K562 (cell line): Measurements from ENCODE around the gene HAUS2. TPM values are rescaled to one million over a fixed set of nuclear protein-coding genes. Genes with fewer than 3 reads are reported as not detected.

ENCODE experiments used
- ELF2 ChIP-seq: fragments of 250-450 bp; sonication (Bioruptor Pico); IDR thresholded peaks from 2 replicates; pipeline ENCODE4 v1.5.0; 2021; ENCODE audit warnings: mild to moderate bottlenecking
- EP400 ChIP-seq: fragments of 450-650 bp; IDR thresholded peaks from 2 replicates; pipeline ENCODE4 v1.6.1; 2017; ENCODE audit warnings: antibody characterized with exemption, mild to moderate bottlenecking, moderate library complexity
- FOXM1 ChIP-seq, 2 experiments: fragments of 450-650 bp in 1 of 2; sonication (generic) in 1 of 2; formaldehyde crosslinking in 1 of 2; IDR thresholded peaks; 2 replicates each; pipeline versions ENCODE4 v1.6.1 to v1.9.0; 2017 to 2022; ENCODE audit warnings: low read depth in 2 of 2, mild to moderate bottlenecking in 2 of 2, missing genetic modification reagents in 1 of 2, moderate library complexity in 1 of 2
- HNRNPLL ChIP-seq: fragments of 200-400 bp; formaldehyde crosslinking; IDR thresholded peaks from 2 replicates; pipeline ENCODE4 v1.6.1; 2017; ENCODE audit warnings: low read length, low read depth, mild to moderate bottlenecking; ENCODE audit not compliant: poor library complexity, severe bottlenecking
- KDM2B ChIP-seq: fragments of 250-450 bp; sonication (Bioruptor Pico); IDR thresholded peaks from 2 replicates; pipeline ENCODE4 v1.8.0; 2021; ENCODE audit warnings: mild to moderate bottlenecking, moderate library complexity
- NR2C2 ChIP-seq, 2 experiments: fragments of 200-800 bp in 1 of 2; sonication (Bioruptor generic) in 1 of 2; sonication (generic) in 1 of 2; formaldehyde crosslinking in 1 of 2; IDR thresholded peaks; 2 replicates each; pipeline versions ENCODE4 v1.6.1 to v1.8.0; 2016 to 2022; ENCODE audit warnings: mild to moderate bottlenecking in 1 of 2, missing compliant biosample characterization in 1 of 2, missing genetic modification characterization in 1 of 2, missing genetic modification reagents in 1 of 2
- PHF8 ChIP-seq: fragments of 200-600 bp; sonication (generic); IDR thresholded peaks from 2 replicates; pipeline ENCODE4 v1.6.1; 2012; ENCODE audit warnings: mixed run types, mild to moderate bottlenecking, inconsistent platforms, low read length, moderate library complexity, borderline replicate concordance
- RFX1 ChIP-seq: fragments of 450-650 bp; IDR thresholded peaks from 2 replicates; pipeline ENCODE4 v1.6.1; 2016; ENCODE audit warnings: mild to moderate bottlenecking, moderate library complexity
- ZNF785 ChIP-seq: fragments of 250-450 bp; sonication (Bioruptor Pico); IDR thresholded peaks from 2 replicates; pipeline ENCODE4 v1.4.0; 2020; ENCODE audit warnings: mild to moderate bottlenecking
- polyA plus RNA-seq, 8 experiments: library from polyadenylated mRNA; depleted of rRNA in 4 of 8; stranded (reverse) in 5 of 8; unstranded in 3 of 8; fragments of >200 nt; fragmentation: Nextera tagmentation in 2 of 8; fragmentation: Illumina TruSeq in 1 of 8; extraction: Ambion mirVana in 2 of 8; extraction: Trizol in 1 of 8; gene quantifications; 2 replicates each; pipeline versions ENCODE4 v1.2.1 to v1.2.3, GENCODE V29; 2011 to 2014; ENCODE audit warnings: inconsistent platforms in 1 of 8, missing spikeins in 1 of 8
- total RNA-seq, 7 experiments: library from RNA; depleted of rRNA in 6 of 7; stranded (reverse); fragments of >200 nt in 6 of 7; fragmentation: Illumina TruSeq in 2 of 7; extraction: Trizol in 2 of 7; gene quantifications; 2 replicates each; pipeline versions ENCODE4 v1.2.1 to v1.2.3, GENCODE V29; 2011 to 2021; ENCODE audit warnings: low replicate concordance in 1 of 7
- TF ChIP-seq, protein P1 (sequence below), 2 experiments: IDR thresholded peaks; 2 replicates each; pipeline ENCODE4 v1.6.1; 2012; ENCODE audit warnings: improper control_type of control experiment in 2 of 2, low read depth in 2 of 2, low read length in 2 of 2, borderline replicate concordance in 1 of 2
- TF ChIP-seq, protein P2 (sequence below): fragments of 250-450 bp; sonication (Bioruptor Pico); IDR thresholded peaks from 2 replicates; pipeline ENCODE4 v1.4.0; 2020
- TF ChIP-seq, protein P3 (sequence below), 2 experiments: fragments of 450-650 bp in 1 of 2; sonication (generic) in 1 of 2; formaldehyde crosslinking in 1 of 2; IDR thresholded peaks; 2 replicates each; pipeline versions ENCODE4 v1.7.1 to v1.9.0; 2016 to 2022; ENCODE audit warnings: inconsistent platforms in 1 of 2, mild to moderate bottlenecking in 1 of 2, missing genetic modification reagents in 1 of 2

Gene HAUS2
- total and polyA plus RNA-seq, 9 of the 15 experiments (the other 6 are each of a cell fraction or from before 2014, with no cell fraction given): 30.6 to 64.9 (median 54.1) TPM

DNA sequence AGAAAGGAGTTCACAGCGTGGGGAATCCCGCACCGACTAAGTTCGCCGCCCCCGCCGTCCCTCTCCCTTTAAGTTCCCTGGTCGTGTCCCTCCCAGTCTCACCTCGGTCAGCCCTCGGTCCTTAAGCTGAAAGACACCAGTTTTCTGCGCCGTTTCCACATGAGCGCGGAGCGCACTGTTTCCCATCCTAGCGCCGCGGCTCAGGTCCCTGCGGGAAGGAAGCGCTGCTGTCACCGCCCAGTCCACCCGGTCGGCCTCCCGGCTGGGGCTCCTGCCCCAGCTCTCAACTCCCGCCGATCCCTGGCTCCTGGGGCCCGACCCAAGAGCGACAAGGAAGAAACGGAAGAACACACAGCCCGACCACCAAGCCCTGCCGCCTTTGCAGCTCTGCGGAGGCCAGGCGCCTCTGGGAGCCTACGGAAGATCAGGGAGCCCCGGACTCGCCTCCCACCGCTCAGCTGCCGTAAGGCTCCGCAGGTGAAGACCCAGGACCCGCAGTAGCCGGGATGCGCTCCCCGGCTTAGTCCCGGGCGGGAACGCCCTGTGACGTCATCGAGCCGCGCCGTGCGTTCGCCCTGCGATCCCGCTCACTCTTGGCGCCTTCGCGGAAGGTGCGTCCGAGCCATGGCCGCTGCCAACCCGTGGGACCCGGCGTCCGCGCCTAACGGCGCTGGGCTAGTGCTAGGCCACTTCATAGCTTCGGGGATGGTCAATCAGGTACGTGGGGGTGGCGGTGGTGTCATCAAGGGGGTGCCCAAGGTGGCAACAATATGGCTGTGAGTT lies at the start of gene HAUS2, which contains the start of gene LRRC57 (continued):
- TF ChIP-seq, protein P1, sequence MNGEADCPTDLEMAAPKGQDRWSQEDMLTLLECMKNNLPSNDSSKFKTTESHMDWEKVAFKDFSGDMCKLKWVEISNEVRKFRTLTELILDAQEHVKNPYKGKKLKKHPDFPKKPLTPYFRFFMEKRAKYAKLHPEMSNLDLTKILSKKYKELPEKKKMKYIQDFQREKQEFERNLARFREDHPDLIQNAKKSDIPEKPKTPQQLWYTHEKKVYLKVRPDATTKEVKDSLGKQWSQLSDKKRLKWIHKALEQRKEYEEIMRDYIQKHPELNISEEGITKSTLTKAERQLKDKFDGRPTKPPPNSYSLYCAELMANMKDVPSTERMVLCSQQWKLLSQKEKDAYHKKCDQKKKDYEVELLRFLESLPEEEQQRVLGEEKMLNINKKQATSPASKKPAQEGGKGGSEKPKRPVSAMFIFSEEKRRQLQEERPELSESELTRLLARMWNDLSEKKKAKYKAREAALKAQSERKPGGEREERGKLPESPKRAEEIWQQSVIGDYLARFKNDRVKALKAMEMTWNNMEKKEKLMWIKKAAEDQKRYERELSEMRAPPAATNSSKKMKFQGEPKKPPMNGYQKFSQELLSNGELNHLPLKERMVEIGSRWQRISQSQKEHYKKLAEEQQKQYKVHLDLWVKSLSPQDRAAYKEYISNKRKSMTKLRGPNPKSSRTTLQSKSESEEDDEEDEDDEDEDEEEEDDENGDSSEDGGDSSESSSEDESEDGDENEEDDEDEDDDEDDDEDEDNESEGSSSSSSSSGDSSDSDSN (IDR thresholded peaks at IDR 0.05; ENCODE audit: borderline replicate concordance in 1 of 2, low read depth in 2 of 2, low read length in 2 of 2): peak; percentile 35 to 82; a peak in 2 of 4 replicates
- peak; percentile 91 for TF ChIP-seq EP400
- TF ChIP-seq ELF2 (CRISPR knock-in tag): peak; percentile 82
- TF ChIP-seq, protein P2, sequence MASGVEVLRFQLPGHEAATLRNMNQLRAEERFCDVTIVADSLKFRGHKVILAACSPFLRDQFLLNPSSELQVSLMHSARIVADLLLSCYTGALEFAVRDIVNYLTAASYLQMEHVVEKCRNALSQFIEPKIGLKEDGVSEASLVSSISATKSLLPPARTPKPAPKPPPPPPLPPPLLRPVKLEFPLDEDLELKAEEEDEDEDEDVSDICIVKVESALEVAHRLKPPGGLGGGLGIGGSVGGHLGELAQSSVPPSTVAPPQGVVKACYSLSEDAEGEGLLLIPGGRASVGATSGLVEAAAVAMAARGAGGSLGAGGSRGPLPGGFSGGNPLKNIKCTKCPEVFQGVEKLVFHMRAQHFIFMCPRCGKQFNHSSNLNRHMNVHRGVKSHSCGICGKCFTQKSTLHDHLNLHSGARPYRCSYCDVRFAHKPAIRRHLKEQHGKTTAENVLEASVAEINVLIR (CRISPR knock-in tag): peak; percentile 96
- no peak for TF ChIP-seq FOXM1 (IDR thresholded peaks at IDR 0.05; ENCODE audit: low read depth)
- 0 out of 2 replicates have a peak, but pooled peaks have one; percentile 85 for TF ChIP-seq FOXM1 (CRISPR knock-in tag; IDR thresholded peaks at IDR 0.05; ENCODE audit: low read depth)
- TF ChIP-seq PHF8: peak; percentile 98; the same call in 1 of the 2 replicates
- peak; percentile 73; the same call in 1 of the 2 replicates for TF ChIP-seq KDM2B (CRISPR knock-in tag)
- TF ChIP-seq HNRNPLL: peak; percentile 91
- TF ChIP-seq RFX1: no peak
- no peak for TF ChIP-seq ZNF785 (CRISPR knock-in tag)
- TF ChIP-seq, protein P3, sequence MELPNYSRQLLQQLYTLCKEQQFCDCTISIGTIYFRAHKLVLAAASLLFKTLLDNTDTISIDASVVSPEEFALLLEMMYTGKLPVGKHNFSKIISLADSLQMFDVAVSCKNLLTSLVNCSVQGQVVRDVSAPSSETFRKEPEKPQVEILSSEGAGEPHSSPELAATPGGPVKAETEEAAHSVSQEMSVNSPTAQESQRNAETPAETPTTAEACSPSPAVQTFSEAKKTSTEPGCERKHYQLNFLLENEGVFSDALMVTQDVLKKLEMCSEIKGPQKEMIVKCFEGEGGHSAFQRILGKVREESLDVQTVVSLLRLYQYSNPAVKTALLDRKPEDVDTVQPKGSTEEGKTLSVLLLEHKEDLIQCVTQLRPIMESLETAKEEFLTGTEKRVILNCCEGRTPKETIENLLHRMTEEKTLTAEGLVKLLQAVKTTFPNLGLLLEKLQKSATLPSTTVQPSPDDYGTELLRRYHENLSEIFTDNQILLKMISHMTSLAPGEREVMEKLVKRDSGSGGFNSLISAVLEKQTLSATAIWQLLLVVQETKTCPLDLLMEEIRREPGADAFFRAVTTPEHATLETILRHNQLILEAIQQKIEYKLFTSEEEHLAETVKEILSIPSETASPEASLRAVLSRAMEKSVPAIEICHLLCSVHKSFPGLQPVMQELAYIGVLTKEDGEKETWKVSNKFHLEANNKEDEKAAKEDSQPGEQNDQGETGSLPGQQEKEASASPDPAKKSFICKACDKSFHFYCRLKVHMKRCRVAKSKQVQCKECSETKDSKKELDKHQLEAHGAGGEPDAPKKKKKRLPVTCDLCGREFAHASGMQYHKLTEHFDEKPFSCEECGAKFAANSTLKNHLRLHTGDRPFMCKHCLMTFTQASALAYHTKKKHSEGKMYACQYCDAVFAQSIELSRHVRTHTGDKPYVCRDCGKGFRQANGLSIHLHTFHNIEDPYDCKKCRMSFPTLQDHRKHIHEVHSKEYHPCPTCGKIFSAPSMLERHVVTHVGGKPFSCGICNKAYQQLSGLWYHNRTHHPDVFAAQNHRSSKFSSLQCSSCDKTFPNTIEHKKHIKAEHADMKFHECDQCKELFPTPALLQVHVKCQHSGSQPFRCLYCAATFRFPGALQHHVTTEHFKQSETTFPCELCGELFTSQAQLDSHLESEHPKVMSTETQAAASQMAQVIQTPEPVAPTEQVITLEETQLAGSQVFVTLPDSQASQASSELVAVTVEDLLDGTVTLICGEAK (IDR thresholded peaks at IDR 0.05): peak; percentile 20; the same call in 1 of the 2 replicates
- TF ChIP-seq, protein P3 (CRISPR knock-in tag; IDR thresholded peaks at IDR 0.05): no peak
- TF ChIP-seq NR2C2 (CRISPR knock-in tag; IDR thresholded peaks at IDR 0.05): no peak
- TF ChIP-seq NR2C2 (tag; IDR thresholded peaks at IDR 0.05): peak; percentile 49; the same call in 1 of the 2 replicates
